ENCODE data around the gene KLHL5.

DNA sequence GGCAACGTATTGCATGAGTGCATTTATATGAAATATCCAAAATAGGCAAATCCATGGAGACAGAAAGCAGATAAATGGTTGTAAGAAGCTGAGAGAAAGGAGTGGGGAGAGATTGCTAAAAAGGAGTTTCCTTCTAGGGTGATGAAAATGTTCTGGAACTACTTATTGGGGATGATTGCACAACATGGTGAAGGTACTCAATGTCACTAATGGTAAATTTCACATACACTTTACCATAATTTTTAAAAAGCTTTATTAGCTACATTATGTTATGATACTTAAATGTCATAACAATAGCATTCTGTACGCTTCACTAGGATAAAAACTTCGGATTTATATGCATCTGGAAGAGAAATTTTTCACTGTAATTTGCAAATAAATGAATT lies 63.6 kb downstream of the KLHL5 start:
- TF ChIP-seq, protein P1, sequence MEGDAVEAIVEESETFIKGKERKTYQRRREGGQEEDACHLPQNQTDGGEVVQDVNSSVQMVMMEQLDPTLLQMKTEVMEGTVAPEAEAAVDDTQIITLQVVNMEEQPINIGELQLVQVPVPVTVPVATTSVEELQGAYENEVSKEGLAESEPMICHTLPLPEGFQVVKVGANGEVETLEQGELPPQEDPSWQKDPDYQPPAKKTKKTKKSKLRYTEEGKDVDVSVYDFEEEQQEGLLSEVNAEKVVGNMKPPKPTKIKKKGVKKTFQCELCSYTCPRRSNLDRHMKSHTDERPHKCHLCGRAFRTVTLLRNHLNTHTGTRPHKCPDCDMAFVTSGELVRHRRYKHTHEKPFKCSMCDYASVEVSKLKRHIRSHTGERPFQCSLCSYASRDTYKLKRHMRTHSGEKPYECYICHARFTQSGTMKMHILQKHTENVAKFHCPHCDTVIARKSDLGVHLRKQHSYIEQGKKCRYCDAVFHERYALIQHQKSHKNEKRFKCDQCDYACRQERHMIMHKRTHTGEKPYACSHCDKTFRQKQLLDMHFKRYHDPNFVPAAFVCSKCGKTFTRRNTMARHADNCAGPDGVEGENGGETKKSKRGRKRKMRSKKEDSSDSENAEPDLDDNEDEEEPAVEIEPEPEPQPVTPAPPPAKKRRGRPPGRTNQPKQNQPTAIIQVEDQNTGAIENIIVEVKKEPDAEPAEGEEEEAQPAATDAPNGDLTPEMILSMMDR (IDR thresholded peaks at IDR 0.05), result no peak
- TF ChIP-seq EZH2 (IDR thresholded peaks at IDR 0.05), result no peak
- TF ChIP-seq EZH2phosphoT487 (IDR thresholded peaks at IDR 0.05), result no peak

Data from neural progenitor cell (in vitro differentiated cells).